Left forelimb (tissue), 1 donor: ENCODE results near the gene RTP3.
"Not testable (repeated sequence)": the region's sequence is repeated elsewhere in the genome, so short reads cannot be mapped to it uniquely, and the experiment has no call there.

Experiments used
- DNase-seq: peaks from one replicate; pipeline ENCODE4 v3.0.0-alpha.2; 2018; ENCODE audit warnings: low spot score

Gene RTP3

GRCh38 chr3:46519952-46520351 is 22.2 kb downstream of the RTP3 start:
- DNase-seq, result no peak

GRCh38 chr3:46520531-46520930 is 22.8 kb downstream of the RTP3 start:
- DNase-seq, result no peak

- no peak for DNase-seq
Measured at GRCh38 chr3:46521096-46521495, 23.3 kb downstream of the RTP3 start.

- DNase-seq, result not testable (repeated sequence)
Measured at GRCh38 chr3:46522201-46522600, 24.4 kb downstream of the RTP3 start.

- DNase-seq, result no peak
Measured at GRCh38 chr3:46523556-46523955, 25.8 kb downstream of the RTP3 start.

- no peak for DNase-seq
Measured at GRCh38 chr3:46524008-46524407, 26.2 kb downstream of the RTP3 start.

- DNase-seq, result no peak
Measured at GRCh38 chr3:46524832-46525231, 27.1 kb downstream of the RTP3 start.

- DNase-seq, result no peak
Measured at GRCh38 chr3:46527239-46527638, 29.5 kb downstream of the RTP3 start.

GRCh38 chr3:46533091-46533490 is 35.3 kb downstream of the RTP3 start:
- DNase-seq, result no peak

- DNase-seq, result no peak
Measured at GRCh38 chr3:46535746-46536145, 38.0 kb downstream of the RTP3 start.

- DNase-seq, result no peak
Measured at GRCh38 chr3:46536758-46537157, 39.0 kb downstream of the RTP3 start.

GRCh38 chr3:46537316-46537715 is 39.5 kb downstream of the RTP3 start:
- no peak for DNase-seq

GRCh38 chr3:46537779-46538178 is 40.0 kb downstream of the RTP3 start:
- no peak for DNase-seq

GRCh38 chr3:46538425-46538802 is 40.6 kb downstream of the RTP3 start:
- not testable (repeated sequence) for DNase-seq

GRCh38 chr3:46538803-46539442 is 41.1 kb downstream of the RTP3 start:
- no peak for DNase-seq

- no peak for DNase-seq
Measured at GRCh38 chr3:46539443-46540005, 41.7 kb downstream of the RTP3 start.

- no peak for DNase-seq
Measured at GRCh38 chr3:46540550-46540949, 42.8 kb downstream of the RTP3 start.

GRCh38 chr3:46541835-46542234 is 44.1 kb downstream of the RTP3 start:
- DNase-seq, result no peak

GRCh38 chr3:46542344-46542743 is 44.6 kb downstream of the RTP3 start:
- no peak for DNase-seq

- no peak for DNase-seq
Measured at GRCh38 chr3:46542801-46543201, 45.0 kb downstream of the RTP3 start.

GRCh38 chr3:46544771-46545503 is 47.2 kb downstream of the RTP3 start:
- DNase-seq, result no peak

GRCh38 chr3:46545818-46546630 is 48.2 kb downstream of the RTP3 start:
- DNase-seq, result no peak
